IMR-90 (cell line): Measurements from ENCODE around the gene LRPAP1. TPM values are rescaled to one million over a fixed set of nuclear protein-coding genes. Genes with fewer than 3 reads are reported as not detected.

Experiments
- polyA plus RNA-seq, 3 experiments: library from polyadenylated mRNA; depleted of rRNA; stranded (reverse); fragments of >200 nt; gene quantifications; 2 replicates each; pipeline ENCODE4 v1.2.3, GENCODE V29; 2012; ENCODE audit warnings: low replicate concordance in 1 of 3
- total RNA-seq: library from RNA; depleted of rRNA; stranded (reverse); fragments of >200 nt; gene quantifications from 2 replicates; pipeline ENCODE4 v1.2.3, GENCODE V29; 2012
- TF ChIP-seq, protein P1 (sequence below): conservative IDR thresholded peaks from 2 replicates; pipeline ENCODE4 v1.5.1; 2012; ENCODE audit warnings: mild to moderate bottlenecking, low read depth, low read length, improper control_type of control experiment

Gene LRPAP1
- total and polyA plus RNA-seq, 2 of the 4 experiments (the other 2 are of a cell fraction), result 135 to 175 TPM

DNA sequence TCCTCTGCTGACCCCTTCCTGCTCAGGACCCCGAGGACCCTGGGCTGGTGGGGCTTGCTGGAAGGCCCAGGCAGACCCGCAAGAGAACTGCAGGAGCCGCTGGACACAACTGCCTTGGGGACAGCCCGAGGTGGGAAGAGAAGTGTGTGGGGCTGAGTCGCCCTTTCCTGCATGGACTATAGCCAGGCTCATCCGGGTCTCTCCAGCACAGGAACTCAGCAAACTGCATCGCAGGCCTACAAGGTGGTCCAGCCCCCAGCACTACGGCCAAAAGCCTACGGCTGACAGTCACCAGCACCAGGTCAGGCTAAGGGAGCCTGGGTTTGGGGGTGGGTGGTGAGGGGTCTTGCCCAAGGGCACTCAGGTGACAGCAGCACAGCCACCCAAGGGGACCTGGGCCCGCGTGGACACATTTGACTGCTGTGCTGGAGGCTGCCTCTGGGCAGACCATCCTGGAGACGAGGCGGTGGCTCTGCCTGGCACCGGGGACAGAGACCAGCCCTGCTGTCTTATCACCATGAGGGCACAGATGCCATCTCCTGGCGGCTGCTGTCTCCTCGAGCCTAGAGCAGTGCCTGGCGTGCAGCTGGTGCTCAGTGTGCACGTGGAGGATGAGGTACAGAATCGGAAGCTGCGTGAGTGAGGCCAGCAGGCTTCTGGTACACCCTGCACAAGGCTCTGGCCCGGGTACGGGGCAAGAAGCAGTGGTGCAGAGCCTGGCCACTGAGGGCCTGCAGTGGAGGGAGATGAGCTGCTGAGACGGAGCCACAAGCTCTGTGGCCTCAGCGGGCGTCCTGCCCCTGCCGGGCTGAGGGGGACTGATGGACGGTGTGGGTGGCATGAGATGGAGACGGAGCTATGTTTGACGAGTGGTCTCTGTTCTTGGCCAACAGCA lies 15.1 kb downstream of the LRPAP1 start (continued):
- TF ChIP-seq, protein P1, sequence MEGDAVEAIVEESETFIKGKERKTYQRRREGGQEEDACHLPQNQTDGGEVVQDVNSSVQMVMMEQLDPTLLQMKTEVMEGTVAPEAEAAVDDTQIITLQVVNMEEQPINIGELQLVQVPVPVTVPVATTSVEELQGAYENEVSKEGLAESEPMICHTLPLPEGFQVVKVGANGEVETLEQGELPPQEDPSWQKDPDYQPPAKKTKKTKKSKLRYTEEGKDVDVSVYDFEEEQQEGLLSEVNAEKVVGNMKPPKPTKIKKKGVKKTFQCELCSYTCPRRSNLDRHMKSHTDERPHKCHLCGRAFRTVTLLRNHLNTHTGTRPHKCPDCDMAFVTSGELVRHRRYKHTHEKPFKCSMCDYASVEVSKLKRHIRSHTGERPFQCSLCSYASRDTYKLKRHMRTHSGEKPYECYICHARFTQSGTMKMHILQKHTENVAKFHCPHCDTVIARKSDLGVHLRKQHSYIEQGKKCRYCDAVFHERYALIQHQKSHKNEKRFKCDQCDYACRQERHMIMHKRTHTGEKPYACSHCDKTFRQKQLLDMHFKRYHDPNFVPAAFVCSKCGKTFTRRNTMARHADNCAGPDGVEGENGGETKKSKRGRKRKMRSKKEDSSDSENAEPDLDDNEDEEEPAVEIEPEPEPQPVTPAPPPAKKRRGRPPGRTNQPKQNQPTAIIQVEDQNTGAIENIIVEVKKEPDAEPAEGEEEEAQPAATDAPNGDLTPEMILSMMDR, result no peak
